ENCODE results near the gene NACC2.

DNA sequence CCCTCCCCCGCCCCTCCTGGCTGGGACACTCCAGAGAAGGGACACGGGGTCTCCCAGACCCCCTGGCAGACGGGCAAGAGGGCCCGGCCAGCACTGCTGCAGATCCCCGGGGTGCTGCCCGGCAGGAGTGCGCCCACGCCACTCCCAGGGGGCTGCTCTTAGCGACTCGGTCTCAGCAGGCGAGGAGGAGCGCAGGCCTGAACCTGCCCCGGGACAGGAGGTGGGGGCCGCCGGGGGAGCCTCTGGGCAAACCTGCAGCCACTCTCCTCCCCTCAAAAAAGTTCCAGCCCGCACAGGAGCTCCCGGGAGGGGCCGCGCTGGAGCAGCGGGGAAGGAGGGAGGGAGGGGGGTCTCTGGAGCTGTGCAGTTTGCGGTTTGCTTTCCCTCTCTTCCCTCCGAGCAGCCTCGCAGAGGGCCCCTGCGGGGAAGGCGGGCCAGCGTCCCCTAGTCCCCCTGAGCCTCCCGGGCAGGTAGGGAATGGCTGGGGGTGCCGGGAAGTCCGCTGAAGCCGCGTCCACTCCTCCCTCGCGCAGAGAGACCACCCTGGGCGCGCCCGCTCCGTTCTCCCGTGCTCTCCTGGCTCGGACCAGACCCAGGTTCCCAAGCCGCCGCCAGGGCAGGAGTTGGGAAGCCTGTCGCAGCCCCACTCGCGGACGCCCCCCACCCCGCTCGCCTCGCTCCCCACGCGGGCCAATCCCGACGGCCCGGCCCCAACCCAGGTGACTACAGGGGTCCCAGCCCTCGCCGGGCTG is 44.2 kb downstream of the NACC2 start:
- TF ChIP-seq CTCF (optimal IDR thresholded peaks at IDR 0.05 in 1 of 3, IDR thresholded peaks at IDR 0.05 in 1 of 3, conservative IDR thresholded peaks at IDR 0.05 in 1 of 3; ENCODE audit: extremely low read depth in 1 of 3, insufficient read depth in 2 of 3, low read length in 3 of 3) = no peak
- TF ChIP-seq EZH2 (IDR thresholded peaks at IDR 0.05; ENCODE audit: low read length) = no peak
